WI38 (cell line): Measurements from ENCODE around the gene SNCB.
A peak's percentile ranks its signal among the peaks of the same experiment; 100 is the strongest.

Source experiments
- H3K4me3 ChIP-seq: 2 replicates; pipeline ENCODE4 v1.5.1; 2011; ENCODE audit warnings: low read depth, mild to moderate bottlenecking, control low read depth, low read length
- CTCF ChIP-seq: IDR thresholded peaks from 2 replicates; pipeline ENCODE4 v1.5.1; 2012; ENCODE audit warnings: low read depth, mild to moderate bottlenecking, control low read depth, low read length

Gene SNCB

GRCh38 chr5:176629853-176630680 is at the start of gene SNCB, which contains the start of gene EIF4E1B:
SNCB (minus strand) TSS chr5:176630534; CDS start chr5:176629654, 880 bp downstream.
EIF4E1B (plus strand) TSS chr5:176630675; CDS start chr5:176642788, 12,113 bp downstream.
- H3K4me3 ChIP-seq, result peak within 1 kb of the TSS; percentile 44
- no peak for TF ChIP-seq CTCF

GRCh38 chr5:176679365-176680225 is 49.3 kb upstream of the SNCB start:
- TF ChIP-seq CTCF, result no peak
- no peak overlapping the region for H3K4me3 ChIP-seq

- no peak overlapping the region for H3K4me3 ChIP-seq
- no peak for TF ChIP-seq CTCF
These were observed 48.2 kb upstream of the SNCB start for GRCh38 chr5:176678584-176678983.

- TF ChIP-seq CTCF, result no peak
- H3K4me3 ChIP-seq, result no peak overlapping the region
These were observed 47.0 kb upstream of the SNCB start for GRCh38 chr5:176677209-176677939.

- no peak overlapping the region for H3K4me3 ChIP-seq
These were observed 46.1 kb upstream of the SNCB start for GRCh38 chr5:176676361-176676824.

More at GRCh38 chr5:176676361-176676824, 46.1 kb upstream of the SNCB start:
- no peak for TF ChIP-seq CTCF
